GM18526 (cell line): ENCODE measurements around the gene PSAP.

ENCODE experiments used
- POLR2A ChIP-seq: IDR thresholded peaks from 3 replicates; pipeline ENCODE4 v1.6.1; 2011; ENCODE audit not compliant: insufficient read length; ENCODE audit errors: extremely low read depth

Gene PSAP

GRCh38 chr10:71850021-71850742, 869 bp downstream of the PSAP start:
- no peak for TF ChIP-seq POLR2A

- TF ChIP-seq POLR2A, result no peak
Measured at GRCh38 chr10:71849461-71849908, 1.6 kb downstream of the PSAP start.

- no peak for TF ChIP-seq POLR2A
Measured at GRCh38 chr10:71848325-71849275, 2.5 kb downstream of the PSAP start.

- TF ChIP-seq POLR2A, result no peak
Measured at GRCh38 chr10:71847418-71847817, 3.6 kb downstream of the PSAP start.

GRCh38 chr10:71846816-71847215, 4.2 kb downstream of the PSAP start:
- TF ChIP-seq POLR2A, result no peak

- no peak for TF ChIP-seq POLR2A
Measured at GRCh38 chr10:71845410-71846405, 5.3 kb downstream of the PSAP start.

GRCh38 chr10:71844695-71845094, 6.4 kb downstream of the PSAP start:
- TF ChIP-seq POLR2A, result no peak

- TF ChIP-seq POLR2A, result no peak
Measured at GRCh38 chr10:71844084-71844483, 7.0 kb downstream of the PSAP start.

GRCh38 chr10:71842856-71843686, 8.0 kb downstream of the PSAP start:
- TF ChIP-seq POLR2A, result no peak

GRCh38 chr10:71842422-71842821, 8.6 kb downstream of the PSAP start:
- no peak for TF ChIP-seq POLR2A

GRCh38 chr10:71840958-71841335, 10.1 kb downstream of the PSAP start:
- TF ChIP-seq POLR2A, result no peak

- no peak for TF ChIP-seq POLR2A
Measured at GRCh38 chr10:71840177-71840957, 10.7 kb downstream of the PSAP start.
